Thoracic aorta (tissue), 2 donors: ENCODE data around the gene TOM1L2. TPM values are rescaled to one million over a fixed set of nuclear protein-coding genes. Genes with fewer than 3 reads are reported as not detected.
"Not testable (repeated sequence)": the region's sequence is repeated elsewhere in the genome, so short reads cannot be mapped to it uniquely, and the experiment has no call there.

Experiments used
- ATAC-seq: fragments of 150-250 bp; one replicate; pipeline ENCODE4 v1.8.0; 2017; ENCODE audit warnings: low read depth; ENCODE audit not compliant: insufficient number of reproducible peaks, low FRiP score
- DNase-seq: peaks from one replicate; pipeline ENCODE4 v3.0.0-alpha.2; 2020; ENCODE audit warnings: low spot score
- H3K27ac ChIP-seq, 2 donors: fragments of 200-600 bp; sonication (generic); 1 replicate in 1 of 2; 2 replicates in 1 of 2; pipeline ENCODE4 v1.5.1; 2016; ENCODE audit warnings: mild to moderate bottlenecking in 2 of 2, moderate library complexity in 2 of 2
- H3K27me3 ChIP-seq: fragments of 200-600 bp; sonication (generic); replicated peaks from 2 replicates; pipeline ENCODE4 v1.6.0; 2016; ENCODE audit warnings: mild to moderate bottlenecking; ENCODE audit not compliant: insufficient read depth
- H3K36me3 ChIP-seq: fragments of 200-600 bp; sonication (generic); one replicate; pipeline ENCODE4 v1.5.1; 2016
- H3K4me1 ChIP-seq, 2 donors: fragments of 200-600 bp; sonication (generic); 1 replicate in 1 of 2; 2 replicates in 1 of 2; pipeline versions ENCODE4 v1.5.1 to v1.6.0; 2016; ENCODE audit warnings: low read depth in 2 of 2, mild to moderate bottlenecking in 1 of 2; ENCODE audit not compliant: control insufficient read depth in 1 of 2
- H3K4me3 ChIP-seq: fragments of 200-600 bp; sonication (generic); 2 replicates; pipeline ENCODE4 v1.5.1; 2016; ENCODE audit warnings: mild to moderate bottlenecking
- H3K9me3 ChIP-seq: fragments of 200-600 bp; sonication (generic); 2 replicates; pipeline ENCODE4 v1.5.1; 2016
- CTCF ChIP-seq: fragments of 200-600 bp; sonication (generic); IDR thresholded peaks from one replicate; pipeline ENCODE4 v1.5.1; 2019; ENCODE audit warnings: antibody characterized with exemption
- total RNA-seq, 2 donors: library from RNA; depleted of rRNA; stranded (reverse); fragments of >200 nt; gene quantifications; one replicate each; pipeline versions ENCODE4 v1.1.0 to v1.2.3, GENCODE V29; 2016

TOM1L2 gene
- total RNA-seq, 2 donors from 2014 or later, result 63.4 to 185 TPM

- Histone ChIP-seq H3K9me3 (no peaks in the 10 kb centered on the region), H3K4me1 (peaks cover 4 to 16% of the 10 kb centered on the region in 2 donors), H3K27me3 (no peaks in the 10 kb centered on the region), H3K4me3 (no peak overlapping the region), H3K27ac (no peak overlapping the region), H3K36me3 (no peaks in the 10 kb centered on the region)
- ATAC-seq (no peak), DNase-seq (no peak)
- TF ChIP-seq CTCF, result no peak
These were observed 57.0 kb downstream of the TOM1L2 start for GRCh38 chr17:17915183-17915582.

GRCh38 chr17:17913695-17914332, 58.4 kb downstream of the TOM1L2 start:
- Histone ChIP-seq H3K36me3 (no peaks in the 10 kb centered on the region), H3K9me3 (no peaks in the 10 kb centered on the region), H3K4me1 (peaks cover 4 to 16% of the 10 kb centered on the region in 2 donors), H3K27ac (no peak overlapping the region), H3K27me3 (no peaks in the 10 kb centered on the region), H3K4me3 (no peak overlapping the region)
- no peak for TF ChIP-seq CTCF
- DNase-seq (peak; percentile 14), ATAC-seq (no peak)

GRCh38 chr17:17912336-17912735, 59.9 kb downstream of the TOM1L2 start:
- DNase-seq, result not testable (repeated sequence)

GRCh38 chr17:17911001-17911613, 61.1 kb downstream of the TOM1L2 start:
- DNase-seq, result no peak
- H3K36me3 ChIP-seq, result no peaks in the 10 kb centered on the region
- no peaks in the 10 kb centered on the region for H3K9me3 ChIP-seq
- no peak for ATAC-seq
- H3K4me1 ChIP-seq, result peaks cover 4 to 16% of the 10 kb centered on the region in 2 donors
- H3K4me3 ChIP-seq, result no peak overlapping the region
- no peak overlapping the region for H3K27ac ChIP-seq
- TF ChIP-seq CTCF, result no peak
- no peaks in the 10 kb centered on the region for H3K27me3 ChIP-seq

More at GRCh38 chr17:17912336-17912735, 59.9 kb downstream of the TOM1L2 start:
- not testable (repeated sequence) for H3K9me3 ChIP-seq, H3K4me3 ChIP-seq, H3K27me3 ChIP-seq, H3K27ac ChIP-seq, ATAC-seq, H3K36me3 ChIP-seq
- peaks cover 4 to 16% of the 10 kb centered on the region in 2 donors for H3K4me1 ChIP-seq

- no peak for DNase-seq
- Histone ChIP-seq H3K4me1 (peaks cover 4 to 16% of the 10 kb centered on the region in 2 donors), H3K9me3 (no peaks in the 10 kb centered on the region), H3K27ac (no peak overlapping the region), H3K4me3 (no peak overlapping the region), H3K27me3 (no peaks in the 10 kb centered on the region), H3K36me3 (no peaks in the 10 kb centered on the region)
- no peak for ATAC-seq
- no peak for TF ChIP-seq CTCF
These were observed 62.1 kb downstream of the TOM1L2 start for GRCh38 chr17:17910060-17910459.
